ENCODE results near the gene KAZN.

KAZN gene

DNA sequence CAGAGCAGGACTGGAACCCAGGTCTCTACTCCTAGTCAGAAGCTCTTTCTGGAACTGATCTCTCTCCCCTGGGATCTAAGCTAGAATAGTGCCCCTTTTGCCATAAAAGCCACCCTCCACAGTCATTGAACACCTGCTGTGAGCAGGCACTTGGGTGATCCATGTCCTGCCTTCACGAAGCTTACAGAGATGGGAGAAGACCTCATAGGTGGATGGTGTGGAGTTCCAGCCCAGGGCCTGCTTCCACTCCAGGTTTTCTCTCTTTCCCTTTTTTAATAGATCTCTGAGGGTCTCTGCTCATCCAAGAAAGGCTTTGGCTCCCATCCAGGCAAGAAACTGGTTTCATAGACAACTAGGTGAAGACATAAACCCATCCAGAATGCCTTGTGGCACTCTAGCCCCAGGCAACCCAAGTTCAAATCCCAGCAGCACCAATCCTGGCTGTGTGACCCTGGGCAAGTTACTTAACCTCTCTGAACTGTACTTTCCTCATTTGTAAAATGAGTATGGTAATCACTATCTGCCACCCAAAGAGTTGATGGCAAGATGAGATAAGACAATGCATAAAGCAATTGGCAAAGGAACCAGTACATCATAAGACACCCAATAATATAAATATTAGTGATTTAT is 508.7 kb downstream of the KAZN start:
- no peak for DNase-seq

DNA sequence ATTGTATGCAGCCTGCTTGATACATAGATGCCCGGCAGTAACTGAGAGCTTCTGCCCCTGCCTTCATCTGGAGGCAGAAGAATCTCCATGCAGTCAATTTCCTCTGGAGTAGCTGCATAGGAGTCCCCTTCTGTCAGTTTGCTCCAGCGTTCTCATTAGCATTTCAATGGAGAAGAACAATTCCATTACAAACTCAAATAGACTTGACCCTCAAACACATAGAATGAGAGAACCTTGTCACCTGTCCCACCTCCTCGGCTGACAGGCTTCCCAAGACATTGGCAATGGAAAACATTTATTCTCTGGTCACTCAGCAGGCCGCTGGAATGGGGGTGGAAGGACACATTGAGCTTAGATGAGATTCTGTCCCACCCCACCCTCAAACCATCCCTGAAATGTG is 509.4 kb downstream of the KAZN start:
- DNase-seq: no peak

DNA sequence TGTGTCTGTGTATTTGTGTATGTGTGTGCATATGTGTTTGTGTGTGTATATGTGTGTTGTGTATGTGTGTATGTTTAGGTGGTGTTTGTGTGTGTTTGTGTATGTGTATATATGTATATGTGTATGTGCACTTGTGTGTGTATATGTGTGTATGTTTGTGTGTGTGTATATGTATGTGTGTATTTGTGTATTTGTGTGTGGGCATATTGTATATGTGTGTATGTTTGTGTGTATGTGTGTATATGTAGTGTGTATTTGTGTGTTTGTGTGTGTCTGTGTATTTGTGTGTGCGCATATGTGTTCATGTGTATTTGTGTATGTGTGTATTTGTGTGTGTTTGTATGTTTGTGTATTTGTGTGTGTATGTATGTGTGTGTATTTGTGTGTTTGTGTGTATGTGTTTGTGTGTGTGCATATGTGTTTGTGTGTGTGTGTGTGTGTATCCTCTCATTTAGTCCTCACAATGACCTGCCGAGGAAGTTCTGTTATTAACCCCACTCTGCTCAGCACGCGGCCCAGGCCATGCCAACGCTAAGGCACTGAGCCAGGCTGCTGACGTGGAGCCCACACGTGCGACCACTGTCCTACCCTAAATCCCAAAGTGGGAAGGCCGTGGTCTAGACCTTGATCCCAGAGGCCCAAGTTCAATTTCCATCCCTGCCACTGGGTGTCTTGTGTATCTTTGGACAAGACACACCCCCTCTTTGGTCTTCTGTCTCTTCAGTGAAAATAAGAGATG is 511.8 kb downstream of the KAZN start:
- no peak for DNase-seq

DNA sequence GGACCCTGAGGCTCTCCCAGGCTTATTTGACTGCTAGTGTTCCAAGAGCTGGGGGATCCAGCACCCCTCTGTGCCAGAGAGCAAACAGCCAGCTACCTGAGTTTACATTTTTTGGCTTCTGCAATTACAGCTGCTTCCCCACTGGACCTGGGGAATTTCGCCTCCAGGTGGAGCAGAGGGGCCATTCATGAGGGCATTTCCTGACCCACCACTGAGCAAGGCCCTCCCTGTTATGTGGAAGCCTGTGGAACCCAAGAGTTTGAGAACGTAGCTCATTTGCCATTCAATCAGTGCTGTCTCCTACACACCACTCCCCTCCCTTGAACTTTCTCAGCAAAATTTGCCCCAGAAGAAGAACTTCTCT is 512.4 kb downstream of the KAZN start:
- DNase-seq: no peak

DNA sequence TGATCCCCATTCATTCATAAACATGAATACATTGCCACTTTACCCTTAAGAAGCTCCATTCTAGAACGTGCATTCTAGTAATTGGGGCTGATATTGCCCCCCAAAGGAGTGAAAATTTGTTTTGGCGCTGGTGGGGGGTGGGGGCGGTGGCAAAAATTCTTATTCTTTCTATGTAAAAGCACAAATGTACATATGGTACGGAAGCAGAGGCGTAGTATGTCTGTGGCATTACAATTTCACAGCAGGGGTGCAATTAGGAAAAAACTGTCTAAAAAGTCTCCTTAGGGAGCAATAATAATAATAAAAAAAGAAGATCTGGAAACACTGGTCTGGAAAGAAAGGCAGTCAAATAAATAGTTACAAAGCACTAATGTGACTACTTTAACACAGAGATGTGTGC is 514.7 kb downstream of the KAZN start:
- DNase-seq: no peak

DNA sequence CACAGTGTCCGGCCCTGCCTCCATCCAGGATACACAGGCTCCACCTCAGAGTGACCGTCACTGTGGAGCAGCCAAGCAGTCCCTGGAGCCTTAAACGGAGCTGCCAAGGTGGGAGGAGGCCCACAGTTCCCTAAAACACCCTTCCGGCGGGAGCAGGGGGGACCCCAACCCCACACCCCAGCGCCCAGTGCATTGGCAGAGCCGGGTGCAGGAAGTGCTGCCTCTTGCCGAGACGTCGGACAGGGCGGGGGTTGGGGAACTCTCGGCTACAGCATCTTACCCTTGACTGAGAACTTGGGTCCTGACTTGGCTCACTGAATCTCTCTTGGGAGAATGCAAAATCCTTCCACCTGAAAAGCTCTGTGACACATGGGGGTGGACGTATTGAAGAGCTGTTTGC is 516.4 kb downstream of the KAZN start:
- no peak for DNase-seq

DNA sequence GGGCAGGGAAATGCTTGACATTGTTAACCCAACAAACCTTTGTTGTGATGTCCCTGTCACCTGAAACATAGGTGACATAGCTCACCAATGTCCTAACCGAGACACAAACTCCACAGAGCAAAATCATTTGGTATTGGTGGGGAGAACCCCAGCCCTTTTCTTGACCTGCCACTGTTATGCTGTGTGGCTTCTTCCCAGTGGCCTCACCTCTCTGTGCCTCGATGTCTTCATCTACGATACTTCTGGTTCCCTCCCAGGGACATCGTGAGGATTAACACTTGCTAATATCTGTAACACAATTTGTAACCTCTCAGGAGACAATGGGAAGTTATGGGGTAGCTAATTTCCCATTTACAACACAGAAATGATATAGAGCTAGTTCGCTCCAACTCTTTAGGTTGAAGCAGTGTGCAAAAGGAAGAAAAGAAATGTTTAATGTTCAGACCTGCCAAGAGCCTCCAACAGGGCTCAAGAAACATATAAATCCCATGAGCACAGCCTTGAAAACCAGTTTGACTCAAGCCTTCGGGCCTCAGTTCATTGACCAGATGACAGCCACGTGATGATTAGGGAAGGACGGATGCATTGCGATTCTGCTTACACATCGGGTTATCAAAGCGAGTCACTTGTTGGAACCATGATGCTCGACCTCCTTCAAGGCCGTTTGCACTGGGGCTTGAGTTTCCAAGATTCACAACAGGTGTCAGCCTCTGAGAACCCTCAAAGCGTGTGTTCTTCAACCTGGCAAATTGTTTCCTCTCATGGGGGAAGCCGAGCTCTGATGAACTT is 517.3 kb downstream of the KAZN start:
- DNase-seq: no peak

DNA sequence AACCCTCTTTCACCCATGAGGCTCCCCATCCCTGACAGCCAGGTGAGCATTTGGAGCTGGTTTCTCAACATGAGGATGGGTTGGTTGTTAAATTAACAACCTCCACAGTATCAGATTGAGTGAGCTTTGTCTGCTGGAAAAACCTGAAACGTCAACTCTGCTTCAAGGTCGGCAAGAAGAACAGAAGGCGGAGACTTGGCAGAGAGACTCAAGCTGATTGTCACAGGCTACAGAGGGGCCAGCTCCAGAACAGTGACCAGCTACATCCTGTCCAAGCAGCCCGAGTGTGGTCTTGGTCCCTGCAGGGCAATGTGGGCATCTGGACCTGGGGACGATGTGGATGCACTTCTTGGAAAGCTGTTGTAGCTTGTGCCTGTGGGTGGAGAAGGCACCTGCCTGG is 518.5 kb downstream of the KAZN start:
- no peak for DNase-seq

DNA sequence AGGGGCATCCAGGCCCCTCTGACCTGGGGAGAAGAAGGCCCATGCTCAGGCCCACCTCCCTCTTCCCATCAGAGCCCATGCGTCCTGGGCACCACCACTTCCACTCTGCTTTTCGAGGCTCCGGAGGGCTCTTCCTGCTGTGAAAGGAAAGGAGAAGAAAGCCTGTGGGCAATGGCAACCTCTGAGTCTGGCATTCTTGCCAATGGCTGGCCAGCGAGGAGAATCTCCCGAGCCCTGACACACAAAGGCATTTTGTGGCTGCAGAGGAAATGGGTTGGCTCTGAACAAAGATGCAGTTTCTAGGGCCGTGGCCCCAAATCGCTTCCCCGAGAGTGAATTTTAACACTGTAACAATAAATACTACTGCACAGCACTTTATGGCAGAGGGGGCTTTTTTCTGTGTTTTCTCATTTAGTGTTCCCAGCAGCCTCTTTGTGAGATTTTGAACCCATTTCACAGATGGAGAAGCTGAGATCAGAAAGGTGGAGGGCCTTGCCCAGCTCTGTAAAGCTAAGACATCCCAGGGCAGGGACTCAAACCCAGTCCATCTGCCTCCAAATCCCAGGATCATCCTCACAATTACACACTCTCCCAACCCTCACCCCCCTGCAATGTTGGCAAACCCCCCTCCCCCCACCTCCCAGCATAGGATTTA is 519.3 kb downstream of the KAZN start:
- no peak for DNase-seq

DNA sequence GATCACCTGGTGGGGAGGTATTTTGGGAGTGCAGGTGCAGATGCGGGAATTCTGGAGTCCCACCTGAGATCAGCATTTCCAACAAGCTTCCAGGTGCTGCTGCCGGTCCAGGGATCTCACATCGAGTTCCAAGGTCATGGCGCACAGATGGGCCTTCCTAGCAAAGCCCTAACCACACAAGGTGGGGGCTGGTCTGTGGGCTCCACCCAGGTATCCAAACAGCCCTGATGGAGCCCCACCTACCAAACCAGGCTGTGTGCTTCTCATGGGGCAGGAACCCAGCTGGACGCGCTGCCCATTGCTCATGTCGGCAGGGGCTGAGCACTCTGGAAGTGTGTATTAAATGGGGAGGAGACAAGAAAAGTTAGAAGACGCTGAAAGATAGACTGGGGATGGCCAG is 520.1 kb downstream of the KAZN start:
- no peak for DNase-seq

DNA sequence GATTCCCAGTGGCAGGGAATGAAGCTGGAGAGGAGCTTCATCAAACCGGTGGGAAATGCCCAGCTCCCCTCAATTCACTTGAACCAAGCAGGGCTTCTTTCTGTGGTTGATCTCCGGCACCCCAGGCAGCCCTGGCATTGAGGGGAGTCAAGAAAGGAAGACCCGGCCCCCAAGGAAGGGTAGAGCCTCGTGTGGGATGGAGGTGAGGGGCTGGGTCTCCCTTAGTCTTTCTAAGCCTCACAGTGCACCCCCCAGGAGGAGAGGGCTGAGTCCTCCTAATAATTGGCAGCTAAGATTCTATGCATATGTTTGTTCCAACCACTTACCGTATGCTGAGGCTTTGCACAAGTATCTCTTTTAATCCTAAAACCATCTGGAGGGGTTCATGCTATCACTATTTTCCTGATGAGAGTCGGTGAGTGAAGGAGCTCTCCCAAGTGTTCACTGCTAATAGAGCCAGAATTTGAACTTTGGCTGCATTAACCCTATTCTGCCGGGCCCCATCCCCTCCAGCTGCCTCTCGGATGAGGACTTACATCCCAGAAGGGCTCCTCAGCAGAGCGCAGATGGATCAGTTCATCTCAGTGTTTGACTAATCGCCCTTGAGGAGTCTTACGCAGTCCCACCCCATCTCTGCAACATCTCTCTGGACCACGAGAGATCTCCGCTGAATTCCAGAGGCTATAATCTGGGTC is 521.9 kb downstream of the KAZN start:
- DNase-seq: no peak

DNA sequence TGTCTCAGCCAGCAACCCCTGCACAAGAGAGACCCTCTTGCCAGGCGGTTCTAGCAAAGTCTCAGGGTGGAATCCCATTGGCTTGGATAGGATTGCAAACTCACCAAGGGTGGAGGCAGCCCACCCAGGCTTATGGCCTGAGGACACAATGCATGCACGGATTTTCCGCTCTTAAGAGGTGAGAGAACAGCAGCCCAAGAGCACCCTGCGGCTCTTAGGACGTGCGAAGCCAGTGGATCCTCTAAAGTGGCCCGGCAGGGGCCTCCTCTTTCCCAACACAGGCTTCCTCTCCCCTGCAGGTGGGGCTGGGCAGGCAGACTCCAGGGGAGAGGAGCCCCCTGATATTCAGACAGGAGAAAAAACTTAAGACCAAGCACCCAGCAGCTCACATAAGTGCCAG is 523.8 kb downstream of the KAZN start:
- DNase-seq: no peak

DNA sequence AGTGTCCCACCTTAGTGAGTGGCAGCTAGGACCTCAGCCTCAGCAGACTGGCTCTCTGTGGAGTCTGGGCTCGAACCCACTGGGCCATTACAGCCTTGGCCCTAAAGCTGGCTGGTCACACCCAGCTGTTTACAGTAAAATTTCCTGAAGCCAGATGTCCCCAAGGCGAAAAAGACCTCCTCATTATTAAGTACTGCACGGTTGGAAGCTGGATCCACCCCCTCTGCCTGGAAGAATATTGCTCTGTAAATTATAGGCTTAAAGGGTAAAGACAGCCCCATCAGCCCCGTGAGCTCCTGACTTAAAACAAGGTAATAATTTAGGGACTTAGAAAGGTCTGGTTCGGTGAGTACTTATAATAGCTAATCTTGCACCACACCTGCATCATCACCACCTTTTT is 524.8 kb downstream of the KAZN start:
- DNase-seq: peak; percentile 92

DNA sequence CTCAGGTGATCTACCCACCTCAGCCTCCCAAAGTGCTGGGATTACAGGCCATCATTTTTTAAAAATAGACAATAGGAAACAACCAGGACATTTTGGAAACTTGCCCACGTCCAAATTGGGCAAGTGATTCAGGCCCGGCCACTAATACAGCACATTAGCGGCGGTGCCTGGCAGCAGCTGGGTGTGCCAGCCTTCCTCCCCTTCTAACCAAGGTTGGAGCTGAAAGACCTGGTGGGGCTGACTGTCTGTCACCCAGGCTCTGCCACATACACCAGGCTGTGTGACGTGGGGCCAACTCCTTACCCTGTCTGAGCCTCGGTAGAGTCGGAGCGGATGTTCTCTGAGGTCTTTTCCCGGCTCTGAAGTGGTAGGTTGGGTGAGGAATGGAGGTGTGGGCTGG is 525.4 kb downstream of the KAZN start:
- DNase-seq: no peak

DNA sequence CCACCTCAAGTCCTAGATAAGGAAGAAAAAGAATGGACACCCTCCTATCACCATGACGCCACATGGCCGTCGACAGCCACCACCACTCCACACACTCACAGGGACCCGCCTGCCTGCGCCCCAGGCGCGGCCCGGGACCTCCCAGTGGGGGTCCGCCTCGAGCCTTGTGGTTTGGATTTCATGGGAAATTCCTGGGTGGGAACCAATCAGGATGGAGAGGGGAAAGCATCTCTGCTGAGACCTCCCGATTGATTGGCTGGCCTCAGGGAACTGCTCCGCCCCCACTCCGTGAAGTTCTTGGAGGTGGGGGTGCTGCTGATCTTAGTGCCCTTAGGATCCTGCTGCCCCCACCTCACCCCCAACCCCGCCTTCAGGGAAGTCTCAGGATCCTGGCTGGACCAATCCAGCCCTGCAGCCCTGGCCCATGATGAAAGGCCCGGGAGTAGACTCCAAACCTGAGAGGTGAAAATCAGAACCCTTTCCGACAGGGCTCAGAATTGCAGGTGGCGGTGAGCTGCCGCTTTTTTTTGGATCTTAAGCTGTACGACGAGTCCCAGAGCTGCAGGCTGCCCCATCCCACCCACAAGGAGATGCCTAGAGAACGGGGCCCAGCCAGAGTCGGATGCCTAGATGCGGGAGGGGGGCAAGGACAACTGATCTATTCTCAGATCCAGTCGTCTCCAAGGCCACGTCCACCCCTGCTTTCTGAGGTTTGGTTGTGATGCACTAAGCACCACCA is 526.0 kb downstream of the KAZN start:
- DNase-seq: no peak

DNA sequence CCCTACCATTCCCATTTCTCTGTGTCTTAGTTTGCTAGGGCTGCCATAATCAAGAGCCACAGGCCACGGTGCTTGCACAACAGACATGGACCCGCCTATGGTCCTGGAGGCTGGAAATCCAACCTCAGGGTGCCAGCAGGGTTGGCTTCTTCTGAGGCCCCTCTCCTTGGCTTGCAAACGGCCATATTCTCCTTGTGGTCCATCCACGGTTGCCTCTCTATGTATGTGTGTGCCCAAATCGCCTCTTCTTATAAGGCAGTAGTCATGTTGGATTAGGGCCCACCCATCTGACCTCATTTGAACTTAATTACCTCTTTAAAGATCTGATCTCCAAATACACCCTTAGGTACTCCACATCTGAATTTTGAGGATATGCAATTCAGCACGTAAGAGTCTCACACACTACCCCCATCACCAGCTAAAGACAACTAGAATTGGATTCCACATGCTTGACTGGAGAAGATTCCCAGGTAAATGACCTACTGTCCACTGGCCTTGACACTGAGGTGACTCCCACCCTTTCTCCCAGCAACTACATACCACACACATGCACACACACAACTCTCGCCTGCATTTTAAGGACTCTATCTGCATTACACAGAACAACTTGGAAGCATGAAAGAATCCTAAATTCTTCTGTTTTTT is 526.7 kb downstream of the KAZN start:
- no peak for DNase-seq

DNA sequence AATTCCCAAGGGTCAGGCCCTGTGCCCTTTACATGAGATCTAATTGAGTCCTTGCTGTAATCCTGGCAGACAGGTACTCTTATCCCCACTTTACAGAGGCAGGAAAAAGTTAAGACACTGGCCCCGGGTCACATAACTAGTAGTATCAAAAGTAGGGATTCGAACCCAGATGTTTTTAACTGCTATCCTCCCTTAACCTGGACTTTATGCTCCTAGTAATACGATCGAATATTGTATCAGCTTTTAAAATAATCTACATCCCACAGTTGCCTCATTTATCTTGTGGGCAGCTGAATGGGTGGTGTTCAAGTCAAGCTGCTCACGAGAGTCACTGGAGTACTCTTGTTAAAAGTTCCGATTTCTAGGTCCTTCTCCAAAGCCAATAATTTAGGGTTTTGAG is 529.6 kb downstream of the KAZN start:
- DNase-seq: no peak

DNA sequence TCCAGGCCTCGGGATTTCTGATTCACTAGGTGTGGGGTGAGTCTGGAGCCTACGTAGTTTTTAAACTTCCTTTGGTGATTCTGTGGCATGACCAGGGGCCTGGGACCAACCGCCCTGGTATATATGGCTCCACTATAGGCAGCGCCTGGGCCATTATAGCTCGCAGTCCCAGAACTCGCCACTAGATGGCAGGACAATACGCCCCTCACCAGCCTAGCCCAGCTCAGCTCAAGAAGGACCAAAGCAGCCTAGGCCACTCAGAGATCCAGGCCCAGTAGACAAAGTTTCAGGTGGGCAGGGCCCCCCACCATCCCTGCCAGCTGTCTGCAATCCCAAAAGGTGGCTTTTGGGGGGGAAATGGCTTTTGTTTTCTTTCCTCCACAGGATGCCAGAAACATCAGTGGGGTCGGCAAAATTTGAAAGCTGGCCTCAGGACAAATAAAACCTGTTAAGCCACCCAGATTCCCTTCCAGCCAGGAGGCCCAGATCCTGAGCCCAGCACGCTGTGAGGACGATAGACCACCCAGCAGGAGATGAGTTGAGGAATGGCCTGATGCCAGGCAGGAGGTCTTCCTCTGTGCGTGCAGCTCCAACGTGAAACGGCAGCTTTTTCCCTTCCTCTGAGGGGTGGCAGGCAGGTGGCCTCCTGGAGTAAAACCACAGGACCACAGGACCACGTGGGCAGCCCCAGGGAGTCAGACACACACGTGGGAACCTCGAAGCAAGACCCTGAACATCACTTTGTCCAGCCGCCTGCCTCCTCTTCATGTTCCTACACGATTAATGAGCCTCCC is 530.2 kb downstream of the KAZN start:
- DNase-seq: no peak

DNA sequence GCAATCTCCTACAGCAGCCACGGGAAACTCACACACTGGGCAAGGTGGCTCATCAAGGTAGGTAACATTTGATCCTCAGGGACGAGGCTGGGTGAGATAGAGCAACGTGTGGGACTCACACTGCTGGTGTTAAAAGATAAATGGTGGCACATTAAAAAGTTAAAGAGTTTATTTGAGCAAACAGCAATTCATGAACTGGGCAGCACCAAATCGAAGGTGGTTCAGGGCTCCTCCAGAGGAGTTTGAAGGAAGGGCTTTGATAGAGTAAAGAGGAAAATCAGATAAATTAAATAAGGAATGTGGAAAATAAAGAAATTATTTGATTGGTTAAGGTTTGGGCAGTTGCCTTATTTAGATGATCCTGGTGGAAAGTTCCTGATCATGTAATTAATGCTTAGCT is 531.5 kb downstream of the KAZN start:
- no peak for DNase-seq

DNA sequence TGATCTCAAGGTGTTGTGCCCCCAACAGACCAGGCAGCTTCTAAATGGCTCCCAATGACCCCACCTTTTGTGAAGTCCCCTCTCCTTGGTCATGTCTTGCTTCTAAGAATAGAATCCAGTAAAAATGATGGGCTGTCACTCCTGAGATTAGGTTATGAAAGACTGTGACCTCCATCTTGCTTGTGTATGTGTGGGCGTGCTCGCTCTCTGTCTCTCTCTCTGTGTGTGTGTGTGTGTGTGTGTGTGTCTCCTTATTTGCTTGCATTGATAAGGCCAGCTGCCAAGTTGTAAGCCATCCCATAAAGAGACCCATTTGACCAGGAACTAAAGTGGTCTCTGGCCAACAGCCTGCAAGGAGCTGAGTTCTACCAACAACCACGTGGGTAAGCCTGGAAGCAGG is 532.1 kb downstream of the KAZN start:
- DNase-seq: no peak

DNA sequence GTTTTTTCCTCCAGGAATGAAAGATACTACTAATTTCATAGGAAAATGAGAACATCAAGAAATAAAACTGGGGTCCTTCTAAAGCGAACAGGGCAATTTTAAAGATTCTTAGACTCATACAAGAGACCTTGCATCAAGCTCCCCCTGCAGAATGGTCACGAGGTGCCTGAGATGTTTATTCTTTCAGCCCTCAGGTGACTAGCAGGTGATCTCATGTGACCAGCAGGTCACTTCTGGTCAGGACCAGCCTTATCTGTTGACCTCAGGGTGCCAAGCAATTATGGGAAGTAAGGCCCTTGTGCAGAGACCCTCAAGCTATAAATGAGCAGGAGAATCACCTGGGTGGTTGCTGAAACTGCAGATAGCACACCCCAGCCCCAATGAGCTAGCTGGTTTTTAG is 534.5 kb downstream of the KAZN start:
- DNase-seq: no peak
